Thyroid gland (tissue), 4 donors: ENCODE measurements around the gene USP36.

ENCODE experiments used
- CTCF ChIP-seq, 6 experiments: fragments of 200-600 bp in 3 of 6; fragments of 450-650 bp in 3 of 6; sonication (generic) in 3 of 6; IDR thresholded peaks; one replicate each; pipeline ENCODE4 v1.5.1; 2016 to 2019; ENCODE audit warnings: antibody characterized with exemption in 6 of 6, mild to moderate bottlenecking in 2 of 6, inconsistent platforms in 1 of 6, moderate library complexity in 1 of 6
- POLR2A ChIP-seq, 2 donors: fragments of 450-650 bp; IDR thresholded peaks; one replicate each; pipeline ENCODE4 v1.6.1; 2017; ENCODE audit warnings: antibody characterized with exemption in 2 of 2, mild to moderate bottlenecking in 2 of 2, moderate library complexity in 1 of 2

GRCh38 chr17:78767806-78768205, 72.8 kb downstream of the USP36 start:
- TF ChIP-seq CTCF (IDR thresholded peaks at IDR 0.05) (no peak), POLR2A (IDR thresholded peaks at IDR 0.05) (no peak)
